Activated naive CD8-positive, alpha-beta T cell (primary cell): ENCODE data around the gene TTC7B.

Source experiments
- H3K27ac Mint-ChIP-seq: one replicate; pipeline ENCODE4 v1.8.0; 2021; ENCODE audit warnings: mixed read lengths
- H3K27me3 Mint-ChIP-seq: one replicate; pipeline ENCODE4 v1.8.0; 2021; ENCODE audit warnings: mixed read lengths
- H3K36me3 Mint-ChIP-seq: one replicate; pipeline ENCODE4 v1.8.0; 2021; ENCODE audit warnings: mixed read lengths
- H3K4me1 Mint-ChIP-seq: one replicate; pipeline ENCODE4 v1.8.0; 2021; ENCODE audit warnings: low read depth, mixed read lengths
- H3K4me3 Mint-ChIP-seq: one replicate; pipeline ENCODE4 v1.8.0; 2021; ENCODE audit warnings: mild to moderate bottlenecking, mixed read lengths
- H3K9me3 Mint-ChIP-seq: one replicate; pipeline ENCODE4 v1.8.0; 2021; ENCODE audit warnings: low read depth, mixed read lengths

Gene TTC7B

GRCh38 chr14:90733139-90733808 is 83.0 kb downstream of the TTC7B start:
- Mint-ChIP-seq H3K27me3 (peaks cover 2% of the 10 kb centered on the region), H3K4me3 (no peak overlapping the region), H3K27ac (no peak overlapping the region), H3K9me3 (no peaks in the 10 kb centered on the region), H3K36me3 (no peaks in the 10 kb centered on the region), H3K4me1 (no peaks in the 10 kb centered on the region)

GRCh38 chr14:90732718-90733117 is 83.5 kb downstream of the TTC7B start:
- no peak overlapping the region for H3K4me3 Mint-ChIP-seq
- no peaks in the 10 kb centered on the region for H3K36me3 Mint-ChIP-seq
- no peaks in the 10 kb centered on the region for H3K4me1 Mint-ChIP-seq
- no peak overlapping the region for H3K27ac Mint-ChIP-seq
- peaks cover 2% of the 10 kb centered on the region for H3K27me3 Mint-ChIP-seq
- H3K9me3 Mint-ChIP-seq: no peaks in the 10 kb centered on the region

GRCh38 chr14:90732139-90732538 is 84.1 kb downstream of the TTC7B start:
- Mint-ChIP-seq H3K9me3 (no peaks in the 10 kb centered on the region), H3K4me1 (no peaks in the 10 kb centered on the region), H3K36me3 (no peaks in the 10 kb centered on the region), H3K27me3 (peaks cover 2% of the 10 kb centered on the region), H3K4me3 (no peak overlapping the region), H3K27ac (no peak overlapping the region)

DNA sequence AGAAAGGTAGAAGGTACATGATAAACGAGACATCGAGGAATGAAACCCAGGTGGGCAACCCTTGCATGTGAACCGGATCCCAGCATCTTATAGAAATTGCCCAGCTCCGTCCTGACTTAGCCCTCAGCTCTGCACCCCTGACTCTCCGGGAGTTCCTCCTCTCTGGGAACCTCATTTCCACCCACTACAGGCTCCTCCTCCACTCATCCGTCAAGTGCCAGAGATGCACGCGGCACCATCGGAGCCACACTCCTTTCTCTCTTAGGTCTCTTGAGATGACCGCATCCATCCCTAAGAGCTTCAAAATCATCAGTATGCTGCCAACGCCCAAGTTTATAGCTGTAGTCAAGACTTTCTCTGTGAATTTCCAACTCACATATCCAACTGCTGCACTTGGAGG is 84.7 kb downstream of the TTC7B start:
- Mint-ChIP-seq H3K9me3 (no peaks in the 10 kb centered on the region), H3K27me3 (peaks cover 2% of the 10 kb centered on the region), H3K27ac (no peak overlapping the region), H3K36me3 (no peaks in the 10 kb centered on the region), H3K4me1 (no peaks in the 10 kb centered on the region), H3K4me3 (no peak overlapping the region)

DNA sequence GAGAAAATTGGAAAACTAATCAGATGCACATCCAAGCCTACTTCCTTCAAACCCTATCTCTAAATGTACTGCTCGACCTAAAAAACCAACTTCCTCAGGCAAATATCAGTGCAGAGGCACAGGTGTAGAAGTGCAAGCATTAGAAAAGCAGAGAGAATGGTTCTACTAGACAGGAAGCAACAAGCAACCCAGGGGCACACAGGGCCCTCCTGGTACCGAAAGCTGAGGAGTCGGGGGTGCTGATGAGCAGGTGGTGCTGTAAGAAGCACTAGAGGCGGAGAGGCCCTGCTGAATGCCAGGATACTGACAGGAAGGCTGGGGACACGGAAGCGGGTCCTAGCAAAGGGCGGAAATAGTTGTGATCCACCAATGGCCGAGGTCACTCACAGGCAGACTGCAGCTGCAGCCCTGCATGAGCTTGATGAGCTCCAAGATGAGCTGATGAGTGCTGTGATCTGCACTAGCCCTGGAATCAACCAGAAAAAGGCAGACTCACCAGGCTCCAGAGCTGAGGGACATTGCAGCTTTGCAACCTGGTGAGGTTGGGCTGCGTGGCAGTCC is 85.9 kb downstream of the TTC7B start:
- Mint-ChIP-seq H3K27ac (no peak overlapping the region), H3K4me1 (no peaks in the 10 kb centered on the region), H3K4me3 (no peak overlapping the region), H3K9me3 (no peaks in the 10 kb centered on the region), H3K36me3 (no peaks in the 10 kb centered on the region), H3K27me3 (peaks cover 2% of the 10 kb centered on the region)

- no peak overlapping the region for H3K27ac Mint-ChIP-seq
- H3K4me1 Mint-ChIP-seq: no peaks in the 10 kb centered on the region
- H3K36me3 Mint-ChIP-seq: no peaks in the 10 kb centered on the region
- H3K27me3 Mint-ChIP-seq: peaks cover 2% of the 10 kb centered on the region
- no peak overlapping the region for H3K4me3 Mint-ChIP-seq
- H3K9me3 Mint-ChIP-seq: no peaks in the 10 kb centered on the region
Measured at GRCh38 chr14:90728951-90729350, 87.3 kb downstream of the TTC7B start.

DNA sequence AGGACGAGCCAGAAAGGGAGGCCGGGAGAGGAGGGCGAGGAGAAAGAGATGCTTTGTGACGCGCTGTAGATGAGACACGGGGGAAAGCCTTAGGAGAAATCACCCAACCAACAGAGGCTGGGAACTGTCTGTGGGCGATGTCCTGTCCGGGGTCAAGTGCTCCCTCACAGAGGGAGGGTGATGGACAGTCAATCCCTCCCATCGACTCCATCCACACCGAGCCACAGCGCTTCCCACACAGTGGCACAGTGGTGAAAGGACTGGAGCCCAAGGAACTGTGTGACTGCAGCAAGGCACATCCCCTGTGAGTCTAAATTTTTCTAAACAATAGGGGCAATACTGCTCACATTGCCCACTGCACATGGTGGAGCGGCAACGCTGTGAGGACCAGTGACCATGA is 89.1 kb downstream of the TTC7B start:
- Mint-ChIP-seq H3K27ac (no peak overlapping the region), H3K9me3 (no peaks in the 10 kb centered on the region), H3K27me3 (peaks cover 2% of the 10 kb centered on the region), H3K36me3 (no peaks in the 10 kb centered on the region), H3K4me3 (no peak overlapping the region), H3K4me1 (no peaks in the 10 kb centered on the region)

DNA sequence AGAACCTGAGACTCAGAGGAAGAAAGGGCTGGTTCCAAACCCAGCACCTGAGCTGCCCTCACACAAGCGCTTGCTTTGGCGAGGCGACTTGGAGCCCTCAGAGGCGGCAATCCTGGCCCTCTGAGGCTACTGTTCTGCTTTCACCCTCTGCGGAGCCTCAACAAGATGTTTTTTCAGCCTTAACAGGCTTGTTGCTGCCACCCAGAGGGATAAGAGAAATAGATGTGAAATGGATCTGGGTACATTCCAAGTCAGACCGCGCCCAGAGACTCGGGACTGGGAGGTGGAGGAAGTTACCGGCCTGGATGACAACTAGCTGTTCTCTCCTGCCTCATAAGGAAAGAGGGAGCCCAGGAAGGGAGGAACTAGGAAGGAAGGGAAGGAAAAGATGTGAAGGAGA is 89.6 kb downstream of the TTC7B start:
- H3K9me3 Mint-ChIP-seq: no peaks in the 10 kb centered on the region

DNA sequence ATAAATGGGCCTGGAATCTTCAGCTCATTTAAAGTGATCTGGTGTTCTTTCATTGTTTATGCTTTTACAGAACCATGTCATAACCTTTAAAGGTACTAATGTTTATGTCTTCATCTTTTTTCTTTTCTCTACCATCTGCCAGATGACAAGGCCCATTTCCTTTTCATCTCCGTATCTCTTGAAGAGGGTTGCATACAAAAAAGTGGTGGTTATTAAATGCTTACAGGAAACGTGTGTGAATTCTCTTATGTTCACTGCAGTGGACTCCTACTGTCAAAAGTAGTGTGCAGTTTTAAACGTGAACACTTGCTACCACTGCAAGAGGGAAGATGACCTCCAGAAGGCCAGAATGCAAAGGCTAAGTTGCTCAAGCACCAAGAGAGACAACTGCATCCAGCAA is 91.4 kb downstream of the TTC7B start:
- no peaks in the 10 kb centered on the region for H3K36me3 Mint-ChIP-seq

More for the DNA sequence above, 89.6 kb downstream of the TTC7B start:
- H3K36me3 Mint-ChIP-seq: no peaks in the 10 kb centered on the region
- no peak overlapping the region for H3K27ac Mint-ChIP-seq
- H3K27me3 Mint-ChIP-seq: peaks cover 2% of the 10 kb centered on the region
- H3K4me3 Mint-ChIP-seq: no peak overlapping the region
- no peaks in the 10 kb centered on the region for H3K4me1 Mint-ChIP-seq

GRCh38 chr14:90722590-90722989 is 93.6 kb downstream of the TTC7B start:
- Mint-ChIP-seq H3K27ac (no peak overlapping the region), H3K36me3 (no peaks in the 10 kb centered on the region), H3K4me1 (no peaks in the 10 kb centered on the region), H3K27me3 (no peaks in the 10 kb centered on the region), H3K9me3 (no peaks in the 10 kb centered on the region), H3K4me3 (no peak overlapping the region)

More for the DNA sequence above, 91.4 kb downstream of the TTC7B start:
- H3K4me3 Mint-ChIP-seq: no peak overlapping the region
- H3K27ac Mint-ChIP-seq: no peak overlapping the region
- H3K27me3 Mint-ChIP-seq: no peaks in the 10 kb centered on the region
- no peaks in the 10 kb centered on the region for H3K9me3 Mint-ChIP-seq
- no peaks in the 10 kb centered on the region for H3K4me1 Mint-ChIP-seq

GRCh38 chr14:90721619-90722305 is 94.5 kb downstream of the TTC7B start:
- no peaks in the 10 kb centered on the region for H3K4me1 Mint-ChIP-seq
- no peaks in the 10 kb centered on the region for H3K9me3 Mint-ChIP-seq
- no peak overlapping the region for H3K27ac Mint-ChIP-seq
- no peaks in the 10 kb centered on the region for H3K27me3 Mint-ChIP-seq
- H3K36me3 Mint-ChIP-seq: no peaks in the 10 kb centered on the region
- no peak overlapping the region for H3K4me3 Mint-ChIP-seq

DNA sequence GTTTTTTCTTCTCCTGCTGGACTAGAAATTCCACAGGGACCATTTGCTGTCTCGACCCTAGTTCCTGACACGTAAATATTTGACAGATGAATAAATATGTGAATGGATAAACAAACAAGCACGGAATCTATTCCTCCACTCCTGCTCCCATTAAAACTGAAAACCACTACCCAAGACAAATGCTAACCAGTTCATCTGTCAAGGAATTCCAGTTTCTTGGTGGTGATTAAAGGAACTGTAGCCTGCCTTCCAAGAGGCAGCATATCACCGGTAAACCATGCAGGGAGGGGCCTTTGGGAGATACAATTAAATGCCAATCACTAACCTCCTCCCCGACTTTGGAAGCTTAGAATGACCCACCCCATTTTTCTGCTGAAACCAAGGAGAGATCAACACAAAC is 95.4 kb downstream of the TTC7B start:
- no peaks in the 10 kb centered on the region for H3K36me3 Mint-ChIP-seq
- H3K4me1 Mint-ChIP-seq: no peaks in the 10 kb centered on the region
- H3K27ac Mint-ChIP-seq: no peak overlapping the region
- H3K27me3 Mint-ChIP-seq: no peaks in the 10 kb centered on the region
- no peaks in the 10 kb centered on the region for H3K9me3 Mint-ChIP-seq
- no peak overlapping the region for H3K4me3 Mint-ChIP-seq

- Mint-ChIP-seq H3K4me1 (no peaks in the 10 kb centered on the region), H3K27ac (no peak overlapping the region), H3K9me3 (no peaks in the 10 kb centered on the region), H3K36me3 (no peaks in the 10 kb centered on the region), H3K4me3 (no peak overlapping the region), H3K27me3 (no peaks in the 10 kb centered on the region)
Measured at GRCh38 chr14:90720336-90720735, 95.9 kb downstream of the TTC7B start.

DNA sequence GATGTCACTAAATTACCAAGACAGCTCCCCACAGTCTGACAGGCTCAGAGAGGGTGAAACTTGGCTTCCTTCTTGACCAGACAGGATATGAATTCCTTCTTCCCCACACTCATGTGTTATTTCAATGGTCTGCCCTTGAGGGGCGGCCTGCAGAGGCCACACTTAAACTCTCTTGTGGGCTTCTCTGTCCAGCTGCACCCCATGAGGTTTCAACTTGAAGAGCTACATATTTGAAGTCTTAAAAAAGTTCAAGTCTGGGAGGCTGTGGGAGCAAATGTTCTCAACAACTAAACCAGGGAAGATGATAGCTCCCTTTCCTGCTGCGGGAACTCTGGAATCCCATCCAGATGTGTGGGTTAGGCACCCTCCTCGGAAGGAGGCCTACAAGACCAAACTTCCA is 98.3 kb downstream of the TTC7B start:
- Mint-ChIP-seq H3K36me3 (no peaks in the 10 kb centered on the region), H3K4me1 (no peaks in the 10 kb centered on the region), H3K9me3 (no peaks in the 10 kb centered on the region), H3K4me3 (no peak overlapping the region), H3K27ac (no peak overlapping the region), H3K27me3 (no peaks in the 10 kb centered on the region)

DNA sequence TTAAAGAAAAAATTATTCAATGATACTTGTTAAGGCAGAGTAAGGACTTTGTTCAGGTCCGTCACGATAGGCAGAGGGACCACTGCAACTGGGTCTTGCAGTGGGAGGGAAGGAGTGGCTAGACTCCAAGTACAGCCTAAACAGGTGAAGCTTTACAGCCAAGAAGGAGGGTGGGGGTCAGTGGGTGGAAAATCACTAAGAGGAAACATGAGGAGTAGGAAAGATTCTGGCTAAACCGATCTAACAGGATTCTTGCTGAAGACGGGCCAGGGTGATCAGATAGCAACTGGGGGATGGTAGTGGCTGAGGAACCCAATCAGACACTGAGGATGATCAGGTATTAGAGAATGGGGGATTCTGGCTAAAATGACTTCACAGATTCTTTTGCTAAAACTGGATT is 100.2 kb downstream of the TTC7B start:
- no peaks in the 10 kb centered on the region for H3K9me3 Mint-ChIP-seq
- H3K4me1 Mint-ChIP-seq: no peaks in the 10 kb centered on the region
- no peaks in the 10 kb centered on the region for H3K27me3 Mint-ChIP-seq
- no peak overlapping the region for H3K4me3 Mint-ChIP-seq
- no peak overlapping the region for H3K27ac Mint-ChIP-seq
- H3K36me3 Mint-ChIP-seq: no peaks in the 10 kb centered on the region

GRCh38 chr14:90715495-90715894 is 100.7 kb downstream of the TTC7B start:
- Mint-ChIP-seq H3K9me3 (no peaks in the 10 kb centered on the region), H3K4me3 (no peak overlapping the region), H3K27ac (no peak overlapping the region), H3K36me3 (no peaks in the 10 kb centered on the region), H3K4me1 (no peaks in the 10 kb centered on the region), H3K27me3 (no peaks in the 10 kb centered on the region)
